ENCODE measurements around the gene VWF. TPM values are rescaled to one million over a fixed set of nuclear protein-coding genes. Genes with fewer than 3 reads are reported as not detected.

The VWF gene
- total RNA-seq, 1 donor: 0.72 TPM

DNA sequence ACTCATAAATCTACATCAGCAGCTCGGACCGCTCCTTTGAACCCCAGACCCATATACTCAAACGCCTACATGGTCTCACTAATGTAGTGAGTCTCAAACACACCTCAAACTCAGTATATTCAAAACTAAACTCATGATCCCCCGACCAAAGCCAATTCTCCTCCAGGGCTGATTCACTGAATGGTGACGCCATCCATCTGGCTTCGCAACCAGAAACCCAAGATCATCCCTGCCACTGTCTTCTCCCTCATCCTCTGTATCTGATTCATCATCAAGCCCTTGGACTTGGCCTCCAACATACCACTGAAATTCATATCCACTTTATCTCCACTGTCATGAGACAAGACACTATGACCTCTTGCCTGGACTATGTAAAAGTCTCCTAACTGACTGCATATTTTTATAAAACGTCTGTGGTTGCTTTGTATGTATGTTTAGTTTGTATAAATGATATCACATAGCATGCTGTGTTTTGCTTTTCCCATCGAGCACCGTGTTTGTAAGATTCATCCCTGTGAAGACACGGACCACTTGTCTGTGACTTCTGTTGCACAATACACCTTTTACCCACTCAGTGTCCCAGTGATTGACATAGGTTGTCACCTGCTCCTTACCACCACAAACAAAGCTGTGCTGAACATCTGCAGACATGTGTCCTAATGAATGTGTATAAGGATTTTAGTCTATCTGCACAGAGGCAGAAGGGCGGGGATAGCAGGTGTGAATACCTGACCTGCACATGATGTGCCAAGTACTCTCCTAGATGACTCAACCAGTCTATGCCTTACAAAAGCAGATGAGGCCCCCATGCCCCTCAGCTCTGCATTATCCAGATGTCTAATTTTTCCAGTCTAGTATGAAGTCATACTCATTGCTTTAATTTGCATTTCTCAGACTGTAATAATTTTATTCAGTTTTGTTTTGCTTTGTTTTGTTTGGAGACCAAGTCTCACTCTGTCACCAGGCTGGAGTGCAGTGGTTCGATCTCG is 76.9 kb downstream of the VWF start:
- peak overlapping the region; percentile 86 for H3K27ac ChIP-seq (ENCODE audit: low read depth, low read length)
- TF ChIP-seq, protein P1, sequence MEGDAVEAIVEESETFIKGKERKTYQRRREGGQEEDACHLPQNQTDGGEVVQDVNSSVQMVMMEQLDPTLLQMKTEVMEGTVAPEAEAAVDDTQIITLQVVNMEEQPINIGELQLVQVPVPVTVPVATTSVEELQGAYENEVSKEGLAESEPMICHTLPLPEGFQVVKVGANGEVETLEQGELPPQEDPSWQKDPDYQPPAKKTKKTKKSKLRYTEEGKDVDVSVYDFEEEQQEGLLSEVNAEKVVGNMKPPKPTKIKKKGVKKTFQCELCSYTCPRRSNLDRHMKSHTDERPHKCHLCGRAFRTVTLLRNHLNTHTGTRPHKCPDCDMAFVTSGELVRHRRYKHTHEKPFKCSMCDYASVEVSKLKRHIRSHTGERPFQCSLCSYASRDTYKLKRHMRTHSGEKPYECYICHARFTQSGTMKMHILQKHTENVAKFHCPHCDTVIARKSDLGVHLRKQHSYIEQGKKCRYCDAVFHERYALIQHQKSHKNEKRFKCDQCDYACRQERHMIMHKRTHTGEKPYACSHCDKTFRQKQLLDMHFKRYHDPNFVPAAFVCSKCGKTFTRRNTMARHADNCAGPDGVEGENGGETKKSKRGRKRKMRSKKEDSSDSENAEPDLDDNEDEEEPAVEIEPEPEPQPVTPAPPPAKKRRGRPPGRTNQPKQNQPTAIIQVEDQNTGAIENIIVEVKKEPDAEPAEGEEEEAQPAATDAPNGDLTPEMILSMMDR (IDR thresholded peaks at IDR 0.05; ENCODE audit: extremely low read depth, low read depth, low read length): no peak
- H3K4me2 ChIP-seq (ENCODE audit: insufficient read depth, low read length): peak overlapping the region; percentile 19

DNA sequence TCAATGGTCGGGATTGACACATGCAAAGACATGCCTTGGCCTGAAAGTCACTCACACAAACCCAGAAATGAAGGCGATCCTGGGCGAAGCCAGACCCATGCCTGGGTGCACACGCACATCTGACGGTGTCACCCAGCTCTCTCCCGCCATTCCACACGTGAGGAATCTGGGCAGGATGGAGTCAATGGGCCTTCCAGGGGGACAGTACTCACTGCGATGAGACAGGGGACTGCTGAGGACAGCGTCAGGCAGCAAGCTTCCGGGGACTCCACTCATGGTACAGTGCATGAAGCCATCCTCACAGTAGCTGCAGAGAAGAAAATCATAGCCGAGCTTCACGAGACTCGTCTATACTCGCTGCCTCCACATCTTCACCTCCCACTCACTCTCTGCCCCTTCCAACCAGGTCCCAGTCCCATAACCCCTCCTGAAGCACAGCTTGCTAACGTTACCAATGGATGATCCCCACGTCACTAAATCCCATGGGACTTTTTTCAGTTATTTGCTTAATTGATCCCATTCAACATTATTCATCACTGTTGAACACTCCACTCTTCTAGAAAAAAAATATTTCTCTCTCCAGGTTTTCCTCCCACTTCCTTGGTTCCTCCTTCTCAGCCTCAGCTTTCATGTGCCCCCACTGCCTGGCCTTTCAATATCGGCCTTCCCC is 77.8 kb downstream of the VWF start:
- no peaks in the 10 kb centered on the region for H3K36me3 ChIP-seq (ENCODE audit: insufficient read depth, low read length)
- H3K79me2 ChIP-seq (ENCODE audit: insufficient read depth, low read length): no peaks in the 10 kb centered on the region
- TF ChIP-seq, protein P1 (IDR thresholded peaks at IDR 0.05; ENCODE audit: extremely low read depth, low read depth, low read length): no peak
- peaks cover 40% of the 10 kb centered on the region for H3K4me1 ChIP-seq (ENCODE audit: insufficient read depth, low read length)
- H3K9me3 ChIP-seq (ENCODE audit: low read depth, low read length): no peaks in the 10 kb centered on the region
- peak overlapping the region; percentile 19 for H3K4me2 ChIP-seq (ENCODE audit: insufficient read depth, low read length)
- no peaks in the 10 kb centered on the region for H3K27me3 ChIP-seq (ENCODE audit: insufficient read depth, low read length)
- no peak overlapping the region for H2AFZ ChIP-seq (ENCODE audit: low read length)
- H3K27ac ChIP-seq (ENCODE audit: low read depth, low read length): peak overlapping the region; percentile 86
- H4K20me1 ChIP-seq (ENCODE audit: insufficient read depth, low read length): no peaks in the 10 kb centered on the region
- H3K4me3 ChIP-seq (ENCODE audit: insufficient read depth, low read length): no peak overlapping the region
- no peak for DNase-seq (ENCODE audit: insufficient read length, low spot score, missing footprints)

More for the DNA sequence above, 76.9 kb downstream of the VWF start:
- no peaks in the 10 kb centered on the region for H3K27me3 ChIP-seq (ENCODE audit: insufficient read depth, low read length)
- no peaks in the 10 kb centered on the region for H3K79me2 ChIP-seq (ENCODE audit: insufficient read depth, low read length)
- H3K36me3 ChIP-seq (ENCODE audit: insufficient read depth, low read length): no peaks in the 10 kb centered on the region
- no peaks in the 10 kb centered on the region for H4K20me1 ChIP-seq (ENCODE audit: insufficient read depth, low read length)
- H2AFZ ChIP-seq (ENCODE audit: low read length): no peak overlapping the region
- H3K4me1 ChIP-seq (ENCODE audit: insufficient read depth, low read length): peaks cover 48% of the 10 kb centered on the region
- DNase-seq (ENCODE audit: insufficient read length, low spot score, missing footprints): peak; percentile 95
- H3K9me3 ChIP-seq (ENCODE audit: low read depth, low read length): no peaks in the 10 kb centered on the region
- no peak overlapping the region for H3K4me3 ChIP-seq (ENCODE audit: insufficient read depth, low read length)

DNA sequence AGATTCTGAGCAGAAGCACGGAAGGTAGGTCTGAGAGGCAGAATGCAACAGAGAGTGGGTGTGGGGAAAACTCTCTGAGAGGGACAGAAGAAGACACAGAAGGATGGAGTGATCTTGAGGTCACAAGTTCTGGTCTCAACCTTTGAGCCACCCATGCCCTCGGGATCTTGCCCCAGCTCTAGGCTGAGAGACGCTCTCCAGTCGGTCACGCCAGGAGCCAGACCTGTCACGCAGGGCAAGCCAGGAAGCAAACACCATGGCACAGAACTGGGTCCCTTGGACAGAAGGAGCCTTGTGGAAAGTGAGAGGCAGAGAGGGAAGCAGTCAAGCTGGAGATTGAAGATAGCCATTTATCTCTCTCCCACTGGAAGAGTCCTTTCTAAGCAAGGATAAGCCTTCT is 79.0 kb downstream of the VWF start:
- H3K79me2 ChIP-seq (ENCODE audit: insufficient read depth, low read length): no peaks in the 10 kb centered on the region
- H3K4me3 ChIP-seq (ENCODE audit: insufficient read depth, low read length): no peak overlapping the region
- H3K4me2 ChIP-seq (ENCODE audit: insufficient read depth, low read length): no peak overlapping the region
- no peak for DNase-seq (ENCODE audit: insufficient read length, low spot score, missing footprints)
- no peak overlapping the region for H3K27ac ChIP-seq (ENCODE audit: low read depth, low read length)
- no peak overlapping the region for H2AFZ ChIP-seq (ENCODE audit: low read length)
- no peaks in the 10 kb centered on the region for H3K27me3 ChIP-seq (ENCODE audit: insufficient read depth, low read length)
- H3K4me1 ChIP-seq (ENCODE audit: insufficient read depth, low read length): peaks cover 40% of the 10 kb centered on the region
- no peaks in the 10 kb centered on the region for H4K20me1 ChIP-seq (ENCODE audit: insufficient read depth, low read length)
- H3K36me3 ChIP-seq (ENCODE audit: insufficient read depth, low read length): no peaks in the 10 kb centered on the region
- no peaks in the 10 kb centered on the region for H3K9me3 ChIP-seq (ENCODE audit: low read depth, low read length)
- TF ChIP-seq, protein P1 (IDR thresholded peaks at IDR 0.05; ENCODE audit: extremely low read depth, low read depth, low read length): no peak

DNA sequence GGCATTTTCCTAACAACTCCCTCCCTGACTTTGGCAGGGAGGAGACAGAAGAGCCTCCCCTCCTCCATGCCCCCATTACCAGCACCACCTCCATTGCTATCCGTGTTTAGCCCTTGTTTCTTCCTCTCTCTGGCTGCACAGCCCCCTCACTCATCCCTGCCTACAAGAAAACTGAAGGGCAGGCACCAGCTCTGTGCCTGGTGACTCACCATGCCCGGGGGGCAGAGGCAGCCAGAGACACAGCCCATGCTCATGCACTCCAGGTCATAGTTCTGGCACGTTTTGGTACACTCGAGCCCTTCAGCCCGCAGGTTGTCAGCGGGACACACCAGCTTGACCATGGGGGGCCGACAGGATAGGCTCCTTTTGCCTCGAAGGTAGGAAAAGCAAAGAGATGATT is 80.4 kb downstream of the VWF start:
- Histone ChIP-seq H3K4me3 (ENCODE audit: insufficient read depth, low read length) (no peak overlapping the region), H3K4me2 (ENCODE audit: insufficient read depth, low read length) (no peak overlapping the region), H3K27me3 (ENCODE audit: insufficient read depth, low read length) (no peaks in the 10 kb centered on the region), H3K4me1 (ENCODE audit: insufficient read depth, low read length) (peaks cover 29% of the 10 kb centered on the region), H2AFZ (ENCODE audit: low read length) (peak overlapping the region; percentile 18), H3K9me3 (ENCODE audit: low read depth, low read length) (no peaks in the 10 kb centered on the region), H4K20me1 (ENCODE audit: insufficient read depth, low read length) (no peaks in the 10 kb centered on the region), H3K27ac (ENCODE audit: low read depth, low read length) (no peak overlapping the region), H3K79me2 (ENCODE audit: insufficient read depth, low read length) (no peaks in the 10 kb centered on the region), H3K36me3 (ENCODE audit: insufficient read depth, low read length) (no peaks in the 10 kb centered on the region)
- DNase-seq (ENCODE audit: insufficient read length, low spot score, missing footprints): no peak
- TF ChIP-seq, protein P1 (IDR thresholded peaks at IDR 0.05; ENCODE audit: extremely low read depth, low read depth, low read length): no peak

Measured in osteoblast (primary cell).